MCF 10A (cell line): ENCODE data around the gene LRRC47. TPM values are rescaled to one million over a fixed set of nuclear protein-coding genes. Genes with fewer than 3 reads are reported as not detected.

ENCODE experiments used
- BruUV-seq: library from RNA; stranded (reverse); fragments of 400-500 nt; replicated peaks from 2 replicates; lab custom pipeline; 2021; lab: Mats Ljungman, UMichigan
- CTCF ChIA-PET: fragments of 300-600 bp; sonication (Branson Sonifier 250); formaldehyde crosslinking; extraction: SDS; loops from one replicate; lab custom pipeline; 2021; ENCODE audit warnings: antibody characterized with exemption, inconsistent platforms; lab: Yijun Ruan, JAX
- POLR2A ChIA-PET: fragments of 300-600, 350-650 bp; sonication (Branson Sonifier 250); formaldehyde crosslinking; extraction: SDS; loops from one replicate; lab custom pipeline; 2020; ENCODE audit warnings: antibody characterized with exemption, inconsistent platforms; lab: Yijun Ruan, JAX
- DNase-seq: peaks from one replicate; pipeline ENCODE4 v3.0.0-alpha.2; 2018; ENCODE audit not compliant: unreplicated experiment
- H3K27ac Mint-ChIP-seq: one replicate; pipeline ENCODE4 v1.8.0; 2022; ENCODE audit warnings: mild to moderate bottlenecking, low read depth, mixed read lengths; ENCODE audit not compliant: unreplicated experiment
- H3K27me3 Mint-ChIP-seq: one replicate; pipeline ENCODE4 v1.8.0; 2022; ENCODE audit warnings: mixed read lengths; ENCODE audit not compliant: insufficient read depth, unreplicated experiment
- H3K36me3 Mint-ChIP-seq: one replicate; pipeline ENCODE4 v1.8.0; 2022; ENCODE audit warnings: mild to moderate bottlenecking, moderate library complexity, mixed read lengths; ENCODE audit not compliant: insufficient read depth, unreplicated experiment
- H3K4me1 Mint-ChIP-seq: one replicate; pipeline ENCODE4 v1.8.0; 2022; ENCODE audit warnings: mixed read lengths; ENCODE audit not compliant: insufficient read depth, unreplicated experiment
- H3K4me3 Mint-ChIP-seq: one replicate; pipeline ENCODE4 v1.8.0; 2022; ENCODE audit warnings: mild to moderate bottlenecking, moderate library complexity, mixed read lengths; ENCODE audit not compliant: unreplicated experiment
- H3K9me3 Mint-ChIP-seq: one replicate; pipeline ENCODE4 v1.8.0; 2022; ENCODE audit warnings: mixed read lengths; ENCODE audit not compliant: unreplicated experiment
- CTCF ChIP-seq: fragments of 200-600 bp; IDR thresholded peaks from one replicate; pipeline ENCODE4 v1.8.0; 2022; ENCODE audit warnings: antibody characterized with exemption, mild to moderate bottlenecking; ENCODE audit not compliant: unreplicated experiment
- intact Hi-C: fragments of 100-400 bp; cut with micrococcal nuclease; formaldehyde crosslinking; loops from 2 replicates; pipeline ENCODE4 v1.14.1; 2022
- total RNA-seq: library from RNA; stranded (reverse); gene quantifications from 2 replicates; pipeline ENCODE4 v1.2.3, GENCODE V29; 2022

The LRRC47 gene
- total RNA-seq, 1 experiment from 2014 or later, result 46.1 TPM

GRCh38 chr1:3756394-3756793 lies 39.9 kb downstream of the LRRC47 start:
- H3K9me3 Mint-ChIP-seq, result peaks cover 7% of the 10 kb centered on the region
- BruUV-seq, result no TSS peak
- intact Hi-C loops, result no loop called here
- no peak for TF ChIP-seq CTCF
- H3K4me1 Mint-ChIP-seq, result no peaks in the 10 kb centered on the region
- ChIA-PET CTCF (no interaction called here), POLR2A (interaction anchor here (0.6 kb wide), 1 partner anchor 1070 kb away, joined by 3 read pairs; no protein-coding TSS in a partner anchor)
- H3K27ac Mint-ChIP-seq, result no peak overlapping the region
- no peaks in the 10 kb centered on the region for H3K36me3 Mint-ChIP-seq
- H3K4me3 Mint-ChIP-seq, result no peak overlapping the region
- DNase-seq, result no peak
- peaks cover 50% of the 10 kb centered on the region for H3K27me3 Mint-ChIP-seq

GRCh38 chr1:3753656-3754454 lies 42.4 kb downstream of the LRRC47 start:
- Mint-ChIP-seq H3K4me1 (no peaks in the 10 kb centered on the region), H3K27me3 (peaks cover 35% of the 10 kb centered on the region), H3K36me3 (no peaks in the 10 kb centered on the region), H3K9me3 (no peaks in the 10 kb centered on the region), H3K27ac (no peak overlapping the region), H3K4me3 (no peak overlapping the region)
- CTCF ChIA-PET, result interaction anchor here (0.6 kb wide), 1 partner anchor 329 kb away, joined by 3 read pairs; no protein-coding TSS in a partner anchor
- no peak for TF ChIP-seq CTCF
- intact Hi-C loops, result no loop called here
- BruUV-seq, result no TSS peak
- POLR2A ChIA-PET, result no interaction called here
- DNase-seq, result no peak

GRCh38 chr1:3752400-3752945 lies 43.8 kb downstream of the LRRC47 start, which contains the start of gene CCDC27:
Gene CCDC27, plus strand, starts transcription at chr1:3752450. Its CDS starts 32 bp downstream, at chr1:3752482.
- ChIA-PET CTCF (interaction anchor here (1.1 kb wide), 1 partner anchor 28 kb away, joined by 4 read pairs; no protein-coding TSS in a partner anchor), POLR2A (interaction anchor here (1.4 kb wide), 1 partner anchor 44 kb away, joined by 3 read pairs; the partner anchor contains the start of gene LRRC47)
- Mint-ChIP-seq H3K9me3 (no peaks in the 10 kb centered on the region), H3K27ac (no peak within 1 kb of the TSS), H3K4me1 (peaks cover 5% of the 10 kb centered on the region), H3K36me3 (no peaks in the 10 kb centered on the region), H3K27me3 (peaks cover 24% of the 10 kb centered on the region), H3K4me3 (no peak within 1 kb of the TSS)
- DNase-seq, result no peak
- intact Hi-C loops, result no loop called here
- no peak for TF ChIP-seq CTCF
- no TSS peak for BruUV-seq

GRCh38 chr1:3750741-3751140 lies 45.6 kb downstream of the LRRC47 start:
- no peaks in the 10 kb centered on the region for H3K9me3 Mint-ChIP-seq

More at GRCh38 chr1:3750741-3751140, 45.6 kb downstream of the LRRC47 start:
- intact Hi-C loops, result no loop called here
- no peak for DNase-seq
- H3K36me3 Mint-ChIP-seq, result no peaks in the 10 kb centered on the region
- BruUV-seq, result no TSS peak
- peaks cover 24% of the 10 kb centered on the region for H3K27me3 Mint-ChIP-seq
- CTCF ChIA-PET, result interaction anchor here (0.6 kb wide), 1 partner anchor 349 kb away, joined by 4 read pairs; no protein-coding TSS in a partner anchor
- TF ChIP-seq CTCF, result no peak
- H3K4me1 Mint-ChIP-seq, result peaks cover 10% of the 10 kb centered on the region
- H3K4me3 Mint-ChIP-seq, result no peak overlapping the region
- no peak overlapping the region for H3K27ac Mint-ChIP-seq
- POLR2A ChIA-PET, result no interaction called here
